H9 (cell line): Measurements from ENCODE around the gene FAM72A. TPM values are rescaled to one million over a fixed set of nuclear protein-coding genes. Genes with fewer than 3 reads are reported as not detected.
"Not testable (repeated sequence)": the region's sequence is repeated elsewhere in the genome, so short reads cannot be mapped to it uniquely, and the experiment has no call there.

Experiments used
- DNase-seq: peaks from one replicate; pipeline ENCODE4 v3.0.0-alpha.2; 2017
- H2AFZ ChIP-seq: one replicate; pipeline ENCODE4 v1.6.1; 2013; ENCODE audit warnings: mild to moderate bottlenecking, low read length, control low read depth, moderate library complexity
- H2AK5ac ChIP-seq: 2 replicates; pipeline ENCODE4 v1.6.1; 2013; ENCODE audit warnings: low read length, control low read depth, mixed read lengths; ENCODE audit not compliant: insufficient read length
- H2BK120ac ChIP-seq: one replicate; pipeline ENCODE4 v1.6.1; 2013; ENCODE audit warnings: low read depth, mild to moderate bottlenecking, low read length, control low read depth, inconsistent platforms; ENCODE audit not compliant: poor library complexity, severe bottlenecking
- H2BK12ac ChIP-seq: 2 replicates; pipeline ENCODE4 v1.6.1; 2013; ENCODE audit warnings: low read length, control low read depth, mixed read lengths, low read depth; ENCODE audit not compliant: insufficient read length
- H2BK15ac ChIP-seq: 2 replicates; pipeline ENCODE4 v1.6.1; 2013; ENCODE audit warnings: low read depth, low read length, control low read depth
- H2BK20ac ChIP-seq: one replicate; pipeline ENCODE4 v1.6.1; 2013; ENCODE audit warnings: low read depth, mild to moderate bottlenecking, low read length, control low read depth, inconsistent platforms; ENCODE audit not compliant: poor library complexity, severe bottlenecking
- H2BK5ac ChIP-seq: 2 replicates; pipeline ENCODE4 v1.6.1; 2013; ENCODE audit warnings: low read length, control low read depth, mixed read lengths; ENCODE audit not compliant: insufficient read length
- H3K14ac ChIP-seq: 2 replicates; pipeline ENCODE4 v1.6.1; 2013; ENCODE audit warnings: low read length, control low read depth; ENCODE audit not compliant: insufficient read depth
- H3K18ac ChIP-seq: 2 replicates; pipeline ENCODE4 v1.6.1; 2013; ENCODE audit warnings: low read depth, mild to moderate bottlenecking, mixed read lengths, low read length, control low read depth; ENCODE audit not compliant: insufficient read length
- H3K23ac ChIP-seq: 2 replicates; pipeline ENCODE4 v1.6.1; 2013; ENCODE audit warnings: low read length, control low read depth, mixed read lengths, low read depth; ENCODE audit not compliant: insufficient read length
- H3K23me2 ChIP-seq: 2 replicates; pipeline ENCODE4 v1.6.1; 2013; ENCODE audit warnings: low read depth, mild to moderate bottlenecking, mixed read lengths, low read length, control low read depth; ENCODE audit not compliant: insufficient read length, poor library complexity, severe bottlenecking
- H3K27ac ChIP-seq: 2 replicates; pipeline ENCODE4 v1.5.1; 2013; ENCODE audit warnings: low read length, control low read depth, mixed read lengths, low read depth; ENCODE audit not compliant: insufficient read length
- H3K27me3 ChIP-seq: 2 replicates; pipeline ENCODE4 v1.6.1; 2013; ENCODE audit warnings: low read length, control low read depth, inconsistent platforms; ENCODE audit not compliant: insufficient read depth
- H3K4ac ChIP-seq: 2 replicates; pipeline ENCODE4 v1.6.1; 2013; ENCODE audit warnings: low read depth, mild to moderate bottlenecking, control low read depth, inconsistent platforms, low read length, moderate library complexity
- H3K4me1 ChIP-seq: 2 replicates; pipeline ENCODE4 v1.6.1; 2013; ENCODE audit warnings: low read length, control low read depth, inconsistent platforms; ENCODE audit not compliant: insufficient read depth
- H3K4me2 ChIP-seq: 2 replicates; pipeline ENCODE4 v1.6.1; 2013; ENCODE audit warnings: low read length, control low read depth, mixed read lengths; ENCODE audit not compliant: insufficient read length, insufficient read depth
- H3K56ac ChIP-seq: 2 replicates; pipeline ENCODE4 v1.6.1; 2013; ENCODE audit warnings: low read depth, mild to moderate bottlenecking, mixed read lengths, low read length, control low read depth; ENCODE audit not compliant: insufficient read length
- H3K79me1 ChIP-seq: 2 replicates; pipeline ENCODE4 v1.6.1; 2013; ENCODE audit warnings: low read depth, mild to moderate bottlenecking, moderate library complexity, low read length, control low read depth, inconsistent platforms; ENCODE audit not compliant: insufficient read depth, poor library complexity, severe bottlenecking
- H3K79me2 ChIP-seq: 2 replicates; pipeline ENCODE4 v1.6.1; 2013; ENCODE audit warnings: low read length, control low read depth, inconsistent platforms; ENCODE audit not compliant: insufficient read depth
- H3K9ac ChIP-seq: 2 replicates; pipeline ENCODE4 v1.6.1; 2013; ENCODE audit warnings: low read length, control low read depth, mixed read lengths; ENCODE audit not compliant: insufficient read length; ENCODE audit errors: extremely low read depth
- H3K9me3 ChIP-seq: one replicate; pipeline ENCODE4 v1.6.1; 2013; ENCODE audit warnings: low read depth, low read length, inconsistent platforms; ENCODE audit not compliant: control insufficient read depth
- H3T11ph ChIP-seq: one replicate; pipeline ENCODE4 v1.6.1; 2013; ENCODE audit warnings: mild to moderate bottlenecking, low read length, control low read depth, inconsistent platforms
- H4K20me1 ChIP-seq: one replicate; pipeline ENCODE4 v1.6.1; 2013; ENCODE audit not compliant: control insufficient read depth, insufficient read length, insufficient read depth
- H4K5ac ChIP-seq: 2 replicates; pipeline ENCODE4 v1.6.1; 2013; ENCODE audit warnings: low read depth, mild to moderate bottlenecking, mixed read lengths, low read length, control low read depth; ENCODE audit not compliant: insufficient read length
- H4K8ac ChIP-seq: replicated peaks from 2 replicates; pipeline ENCODE4 v1.6.1; 2013; ENCODE audit warnings: low read length, control low read depth, mixed read lengths, low read depth; ENCODE audit not compliant: insufficient read length
- H4K91ac ChIP-seq: 2 replicates; pipeline ENCODE4 v1.6.1; 2013; ENCODE audit warnings: low read depth, mild to moderate bottlenecking, moderate library complexity, mixed read lengths, low read length, control low read depth; ENCODE audit not compliant: insufficient read length
- H3K27ac Mint-ChIP-seq, 3 experiments: 2 replicates in 2 of 3; 3 replicates in 1 of 3; pipeline ENCODE4 v1.8.0; 2020 to 2021; ENCODE audit warnings: mixed read lengths in 3 of 3, mild to moderate bottlenecking in 1 of 3, moderate library complexity in 1 of 3
- H3K27me3 Mint-ChIP-seq: 2 replicates; pipeline ENCODE4 v1.8.0; 2021; ENCODE audit warnings: low read depth, mild to moderate bottlenecking, moderate library complexity, mixed read lengths
- H3K36me3 Mint-ChIP-seq, 3 experiments: 2 replicates in 2 of 3; 3 replicates in 1 of 3; pipeline ENCODE4 v1.8.0; 2020 to 2021; ENCODE audit warnings: low read depth in 3 of 3, mixed read lengths in 3 of 3; ENCODE audit not compliant: insufficient read depth in 1 of 3
- H3K4me1 Mint-ChIP-seq, 2 experiments: 2 replicates each; pipeline ENCODE4 v1.8.0; 2020; ENCODE audit warnings: mixed read lengths in 2 of 2
- H3K4me3 Mint-ChIP-seq, 2 experiments: 2 replicates in 1 of 2; 3 replicates in 1 of 2; pipeline ENCODE4 v1.8.0; 2020 to 2021; ENCODE audit warnings: mild to moderate bottlenecking in 2 of 2, mixed read lengths in 2 of 2, moderate library complexity in 1 of 2
- H3K9me3 Mint-ChIP-seq, 2 experiments: 2 replicates in 1 of 2; 3 replicates in 1 of 2; pipeline ENCODE4 v1.8.0; 2020; ENCODE audit warnings: mild to moderate bottlenecking in 2 of 2, mixed read lengths in 2 of 2, moderate library complexity in 1 of 2
- WGBS: extraction: QIAGEN DNeasy Blood & Tissue Kit; methylation state at CpG from one replicate; pipeline ENCODE4 v1.1.7; 2013; ENCODE audit warnings: missing lambda C conversion rate, low lambda C conversion rate, mixed read lengths; ENCODE audit not compliant: insufficient read length; ENCODE audit errors: extremely low coverage; 5-methylcytosine and 5-hydroxymethylcytosine counted together
- total RNA-seq: library from RNA; stranded (reverse); gene quantifications from 2 replicates; pipeline ENCODE4 v1.2.1, GENCODE V29; 2021

Gene FAM72A
- total RNA-seq, 1 experiment from 2014 or later: 10.5 TPM

DNA sequence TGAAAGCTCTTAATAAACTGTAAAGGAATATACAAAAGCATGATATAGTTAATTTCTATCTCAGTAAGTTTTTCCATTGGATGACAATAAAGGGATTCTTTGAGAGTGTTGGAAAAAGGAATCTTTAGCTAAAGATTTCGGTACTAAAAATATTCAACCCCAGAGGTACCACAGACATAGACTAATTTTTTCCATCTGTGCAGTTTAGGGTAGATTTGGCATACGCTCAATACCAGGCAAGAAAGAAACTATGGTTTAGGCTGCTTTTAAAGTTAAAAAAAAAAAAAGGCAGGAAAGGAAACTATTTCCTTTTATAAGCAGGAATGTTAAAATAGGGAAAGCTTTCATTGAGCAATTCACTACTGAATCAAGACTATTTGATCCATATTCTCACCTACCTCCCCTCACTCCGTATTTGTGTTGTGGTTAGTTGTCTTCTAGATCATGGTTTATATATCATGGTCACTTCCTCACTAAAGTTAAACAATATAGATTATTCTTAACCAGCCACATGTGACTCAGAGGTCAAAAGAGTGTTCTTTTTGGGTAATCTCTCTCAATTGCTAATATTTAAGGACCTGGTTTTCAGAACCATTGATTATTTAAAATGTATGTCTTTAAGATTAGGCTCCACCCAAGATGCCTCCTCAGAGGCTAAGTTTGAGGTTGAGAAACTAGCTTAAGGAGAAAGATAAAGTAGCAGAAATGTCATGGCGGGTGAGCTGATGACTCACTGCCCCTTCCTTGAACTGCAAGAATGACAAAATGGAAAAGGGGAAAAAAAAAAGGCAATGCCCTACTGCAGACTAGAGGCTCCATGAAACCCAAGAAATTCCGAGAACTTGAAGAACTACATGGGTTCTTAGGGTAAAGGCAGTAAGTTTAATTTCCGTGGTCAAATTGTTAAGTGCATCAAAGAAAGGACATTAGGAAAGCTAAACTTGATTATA lies 20.0 kb downstream of the FAM72A start:
- H3K9me3 ChIP-seq, H3T11ph ChIP-seq, H4K8ac ChIP-seq, H3K4me3 Mint-ChIP-seq, H2BK5ac ChIP-seq, H4K5ac ChIP-seq, H2BK12ac ChIP-seq, H3K23ac ChIP-seq, H4K91ac ChIP-seq, H3K79me2 ChIP-seq, DNase-seq, H3K27ac ChIP-seq, H3K23me2 ChIP-seq, H3K4ac ChIP-seq, H3K27me3 Mint-ChIP-seq, H3K36me3 Mint-ChIP-seq, H3K9me3 Mint-ChIP-seq, H3K27me3 ChIP-seq, H2BK15ac ChIP-seq, H3K27ac Mint-ChIP-seq, H2AFZ ChIP-seq, H3K4me1 Mint-ChIP-seq, H3K79me1 ChIP-seq, H4K20me1 ChIP-seq, H3K18ac ChIP-seq, H3K14ac ChIP-seq, H3K9ac ChIP-seq, H3K4me2 ChIP-seq, H2BK120ac ChIP-seq, H2BK20ac ChIP-seq, H2AK5ac ChIP-seq, H3K4me1 ChIP-seq, H3K56ac ChIP-seq: not testable (repeated sequence)
- WGBS: no CpG with 5 or more reads among the region's 6 CpGs

- H3K14ac ChIP-seq, H4K5ac ChIP-seq, H3K9ac ChIP-seq, H3K27ac Mint-ChIP-seq, H3K27ac ChIP-seq, DNase-seq, H3K36me3 Mint-ChIP-seq, H2BK15ac ChIP-seq, H3K23ac ChIP-seq, H3K9me3 ChIP-seq, H2BK12ac ChIP-seq, H3K23me2 ChIP-seq, H2AFZ ChIP-seq, H3K4me2 ChIP-seq, H3K56ac ChIP-seq, H3K4ac ChIP-seq, H3K4me3 Mint-ChIP-seq, H2BK5ac ChIP-seq, H4K91ac ChIP-seq, H3K4me1 Mint-ChIP-seq, H3T11ph ChIP-seq, H2BK20ac ChIP-seq, H4K20me1 ChIP-seq, H3K9me3 Mint-ChIP-seq, H3K79me2 ChIP-seq, H3K27me3 Mint-ChIP-seq, H3K27me3 ChIP-seq, H3K4me1 ChIP-seq, H2BK120ac ChIP-seq, H2AK5ac ChIP-seq, H3K79me1 ChIP-seq, H4K8ac ChIP-seq, H3K18ac ChIP-seq: not testable (repeated sequence)
Observed at GRCh38 chr1:206179666-206180065, 23.0 kb downstream of the FAM72A start.
